ENCODE results near the gene MUC2.

DNA sequence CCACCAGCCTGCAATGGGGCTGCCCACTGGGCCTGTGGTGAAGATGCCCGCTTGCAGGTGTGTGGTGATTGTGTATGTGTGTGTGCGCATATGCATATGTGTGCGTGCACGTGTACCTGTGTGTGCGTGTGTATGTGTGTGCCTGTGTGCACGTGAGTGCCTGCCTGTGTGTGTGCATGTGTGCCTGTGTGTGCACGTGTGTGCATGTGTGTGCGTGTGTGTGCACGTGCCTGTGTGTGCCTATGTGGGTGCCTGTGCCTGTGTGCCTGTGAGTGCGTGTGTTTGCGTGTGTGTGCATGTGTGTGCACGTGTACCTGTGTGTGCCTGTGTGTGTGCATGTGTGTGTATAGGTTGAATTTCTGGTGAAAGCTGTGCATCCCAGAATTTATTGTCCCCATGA is 35.8 kb upstream of the MUC2 start:
- TF ChIP-seq EZH2phosphoT487 (IDR thresholded peaks at IDR 0.05; ENCODE audit: unreplicated experiment) = no peak
- no peak for TF ChIP-seq POLR2AphosphoS5 (IDR thresholded peaks at IDR 0.05; ENCODE audit: low read depth)
- TF ChIP-seq, protein P1, sequence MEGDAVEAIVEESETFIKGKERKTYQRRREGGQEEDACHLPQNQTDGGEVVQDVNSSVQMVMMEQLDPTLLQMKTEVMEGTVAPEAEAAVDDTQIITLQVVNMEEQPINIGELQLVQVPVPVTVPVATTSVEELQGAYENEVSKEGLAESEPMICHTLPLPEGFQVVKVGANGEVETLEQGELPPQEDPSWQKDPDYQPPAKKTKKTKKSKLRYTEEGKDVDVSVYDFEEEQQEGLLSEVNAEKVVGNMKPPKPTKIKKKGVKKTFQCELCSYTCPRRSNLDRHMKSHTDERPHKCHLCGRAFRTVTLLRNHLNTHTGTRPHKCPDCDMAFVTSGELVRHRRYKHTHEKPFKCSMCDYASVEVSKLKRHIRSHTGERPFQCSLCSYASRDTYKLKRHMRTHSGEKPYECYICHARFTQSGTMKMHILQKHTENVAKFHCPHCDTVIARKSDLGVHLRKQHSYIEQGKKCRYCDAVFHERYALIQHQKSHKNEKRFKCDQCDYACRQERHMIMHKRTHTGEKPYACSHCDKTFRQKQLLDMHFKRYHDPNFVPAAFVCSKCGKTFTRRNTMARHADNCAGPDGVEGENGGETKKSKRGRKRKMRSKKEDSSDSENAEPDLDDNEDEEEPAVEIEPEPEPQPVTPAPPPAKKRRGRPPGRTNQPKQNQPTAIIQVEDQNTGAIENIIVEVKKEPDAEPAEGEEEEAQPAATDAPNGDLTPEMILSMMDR (conservative IDR thresholded peaks at IDR 0.05; ENCODE audit: low read depth in 2 of 2) = no peak
- no peak for TF ChIP-seq EZH2 (IDR thresholded peaks at IDR 0.05; ENCODE audit: low read depth, unreplicated experiment)
- no peak for TF ChIP-seq NANOG (IDR thresholded peaks at IDR 0.05; ENCODE audit: borderline replicate concordance)
- no peak for TF ChIP-seq CREB1 (CRISPR knock-in tag; IDR thresholded peaks at IDR 0.05; ENCODE audit: low read depth)
